Muscle of arm (tissue), 12 donors: Measurements from ENCODE around the gene ASPA. TPM values are rescaled to one million over a fixed set of nuclear protein-coding genes. Genes with fewer than 3 reads are reported as not detected.
"Not testable (repeated sequence)": the region's sequence is repeated elsewhere in the genome, so short reads cannot be mapped to it uniquely, and the experiment has no call there.

Experiments
- DNase-seq: peaks from one replicate; pipeline ENCODE4 v3.0.0-alpha.2; 2013
- polyA plus RNA-seq, 12 donors: library from polyadenylated mRNA; unstranded; fragments of 120-200 nt; gene quantifications; one replicate each; pipeline ENCODE4 v1.2.1, GENCODE V29; 2013; ENCODE audit not compliant: insufficient read length in 12 of 12

ASPA gene
- polyA plus RNA-seq, 12 donors = 1.6 to 7.9 (median 4.4) TPM; not detected in 1

DNA sequence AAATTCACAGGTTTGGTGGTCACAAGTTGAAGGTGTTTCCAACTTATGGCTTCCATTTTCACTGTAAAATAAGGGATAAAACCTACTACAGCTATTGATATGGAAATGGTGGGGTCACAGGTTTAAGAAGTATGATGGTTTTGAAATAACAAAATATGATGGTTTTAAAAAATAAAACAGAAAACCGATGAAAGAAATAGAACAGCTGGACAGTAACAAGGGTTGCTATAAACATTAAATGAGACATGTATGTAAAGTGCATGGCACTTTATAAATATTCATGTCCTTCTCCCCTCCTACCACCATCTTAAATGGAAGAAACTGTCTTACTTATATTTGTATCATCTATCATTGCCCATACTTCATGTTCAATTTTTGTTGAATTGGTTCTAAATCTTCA lies 31.3 kb downstream of the ASPA start:
- DNase-seq = no peak

DNA sequence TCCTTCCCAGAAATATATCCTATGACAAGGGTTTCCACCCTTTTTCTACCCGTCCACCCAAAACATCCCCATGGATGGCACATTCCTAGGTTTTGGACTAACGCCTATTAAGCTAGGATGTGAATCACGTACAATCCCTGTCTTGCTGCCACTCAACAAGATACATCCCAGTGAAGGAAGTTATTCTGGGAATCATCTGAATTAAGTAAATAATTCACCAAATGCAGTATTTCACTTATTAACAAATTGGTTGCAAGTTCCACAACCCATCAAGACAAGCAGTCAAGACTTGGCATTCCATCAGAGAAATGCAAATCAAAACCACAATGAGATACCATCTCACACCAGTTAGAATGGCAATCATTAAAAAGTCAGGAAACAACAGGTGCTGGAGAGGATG lies 32.1 kb downstream of the ASPA start:
- DNase-seq = no peak

DNA sequence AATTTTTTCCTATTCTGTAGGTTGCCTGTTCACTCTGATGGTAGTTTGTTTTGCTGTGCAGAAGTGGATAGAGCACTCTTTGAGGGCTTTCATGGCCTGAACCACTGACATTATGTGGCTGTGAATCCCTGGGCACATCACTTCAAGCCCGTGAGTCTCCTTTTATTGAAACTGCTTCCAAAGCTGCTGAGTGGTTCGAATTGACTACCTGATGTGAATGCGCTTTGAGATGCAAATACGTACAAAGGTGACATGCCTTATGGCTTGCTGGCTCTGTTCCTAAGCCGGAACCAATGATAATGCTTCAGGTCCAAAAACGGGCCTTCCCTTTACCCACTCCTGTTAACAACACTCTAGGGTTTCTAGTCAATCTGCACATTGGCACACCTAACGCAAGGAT lies 34.3 kb downstream of the ASPA start:
- DNase-seq = no peak

DNA sequence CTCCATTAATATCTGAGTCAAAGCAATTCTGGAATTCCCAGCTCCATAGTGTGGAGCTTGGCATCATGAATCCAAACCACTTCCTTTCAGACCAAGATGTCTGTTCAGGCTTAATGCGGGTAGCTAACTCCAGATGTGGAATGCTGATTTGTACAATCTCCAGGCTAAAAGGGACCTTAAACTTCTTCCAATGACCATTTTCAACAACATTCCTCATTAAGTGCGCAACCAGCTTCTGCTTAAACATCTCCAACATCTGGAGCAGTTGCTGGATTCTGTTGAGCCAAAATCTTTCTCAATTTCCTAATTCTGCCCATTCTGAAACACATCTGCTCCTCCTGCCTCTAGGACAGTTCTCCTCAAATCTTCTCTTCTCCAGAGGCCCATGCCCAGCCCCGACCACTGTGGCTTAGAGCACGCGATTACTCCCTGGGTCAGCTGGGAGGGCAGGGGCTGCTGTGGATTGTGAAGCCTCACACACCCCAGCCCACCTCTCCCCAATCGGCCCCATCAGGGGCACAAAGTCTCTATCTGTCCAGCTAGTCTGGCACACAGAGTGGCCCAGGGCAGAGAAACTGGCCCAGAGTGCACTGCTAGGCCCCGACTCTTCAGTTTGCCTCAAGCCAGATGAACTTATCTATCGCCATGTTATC lies 36.2 kb downstream of the ASPA start:
- no peak for DNase-seq

DNA sequence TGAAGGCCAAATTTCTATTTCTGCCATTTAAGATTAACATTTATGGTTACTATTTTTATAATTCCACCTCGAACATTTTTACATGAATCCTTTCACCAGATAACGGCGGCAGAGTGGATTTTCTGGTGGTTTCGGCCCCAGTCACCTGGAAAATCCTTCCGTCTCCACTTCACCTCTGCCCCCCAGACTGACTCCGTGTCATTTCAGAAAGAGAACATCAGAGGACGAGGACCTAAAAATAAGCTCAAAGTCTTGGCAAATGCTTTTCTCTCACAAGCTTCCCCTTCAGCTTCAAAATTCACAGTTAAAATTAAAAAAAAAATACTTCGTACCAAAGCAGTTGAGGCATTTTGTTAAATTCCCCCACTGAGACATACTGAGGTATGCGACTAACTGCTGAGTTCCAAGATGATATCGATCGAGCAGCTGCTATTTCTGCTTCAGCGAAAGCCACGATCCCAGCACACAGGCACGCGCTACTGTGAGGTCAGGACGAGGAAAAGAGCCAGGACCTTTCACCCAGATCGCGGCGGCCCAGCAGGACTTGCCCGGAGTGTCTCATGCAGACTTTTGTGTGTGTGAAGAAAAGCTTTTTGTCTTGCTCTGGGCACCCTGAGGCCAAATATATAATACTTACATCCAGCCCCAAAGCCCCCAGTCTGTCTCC lies 36.8 kb downstream of the ASPA start:
- peak; percentile 88 for DNase-seq

DNA sequence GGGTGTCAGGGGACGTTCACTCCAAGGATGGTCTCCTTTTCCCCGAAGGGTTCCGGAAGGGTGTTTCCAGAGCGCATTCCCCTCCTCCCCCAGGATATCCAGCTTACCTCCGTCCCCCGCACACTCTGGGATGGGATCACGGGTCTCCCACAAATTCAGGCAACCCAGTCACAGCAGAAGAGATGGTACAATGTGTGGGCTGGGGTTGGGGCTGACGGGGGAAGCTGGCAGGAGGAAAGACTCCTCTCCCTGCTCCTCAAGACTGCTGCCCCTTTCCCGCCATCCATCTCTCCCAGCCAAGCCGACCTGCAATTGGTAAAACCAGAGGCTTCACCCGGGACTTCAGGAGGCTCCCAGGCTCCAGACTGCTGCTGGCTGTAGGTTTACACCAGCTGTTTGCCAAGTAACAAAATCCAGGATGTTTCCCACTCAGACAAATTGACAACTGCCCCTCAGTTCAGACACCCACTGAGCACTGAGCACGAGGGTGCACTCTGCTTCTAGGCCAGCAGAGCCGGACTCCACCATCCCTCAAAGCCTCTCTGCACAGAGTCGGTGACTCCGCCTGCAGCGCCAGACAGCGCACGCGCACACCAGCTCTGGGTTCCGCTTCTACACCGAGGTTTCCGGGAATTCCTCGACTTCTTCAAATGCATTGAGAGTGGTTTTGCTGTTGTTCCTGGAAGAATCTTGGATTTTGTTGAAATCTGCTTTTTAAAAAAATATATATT lies 37.7 kb downstream of the ASPA start:
- DNase-seq = no peak

DNA sequence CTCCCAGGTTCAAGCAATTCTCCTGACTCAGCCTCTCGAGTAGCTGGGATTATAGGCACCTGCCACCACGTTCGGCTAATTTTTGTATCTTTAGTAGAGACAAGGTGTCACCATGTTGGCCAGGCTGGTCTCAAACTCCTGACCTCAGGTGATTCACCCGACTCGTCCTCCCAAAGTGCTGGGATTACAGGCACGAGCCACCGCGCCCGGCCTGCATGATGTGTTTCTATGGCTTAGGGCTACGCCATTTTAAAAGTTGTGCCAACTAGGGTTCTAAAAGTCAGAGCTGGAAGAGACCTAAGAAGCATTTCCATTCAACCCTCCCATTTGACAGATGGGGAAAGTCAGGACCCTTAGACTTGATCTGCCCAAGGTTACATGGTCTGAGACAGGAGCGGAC lies 38.4 kb downstream of the ASPA start:
- DNase-seq = not testable (repeated sequence)

DNA sequence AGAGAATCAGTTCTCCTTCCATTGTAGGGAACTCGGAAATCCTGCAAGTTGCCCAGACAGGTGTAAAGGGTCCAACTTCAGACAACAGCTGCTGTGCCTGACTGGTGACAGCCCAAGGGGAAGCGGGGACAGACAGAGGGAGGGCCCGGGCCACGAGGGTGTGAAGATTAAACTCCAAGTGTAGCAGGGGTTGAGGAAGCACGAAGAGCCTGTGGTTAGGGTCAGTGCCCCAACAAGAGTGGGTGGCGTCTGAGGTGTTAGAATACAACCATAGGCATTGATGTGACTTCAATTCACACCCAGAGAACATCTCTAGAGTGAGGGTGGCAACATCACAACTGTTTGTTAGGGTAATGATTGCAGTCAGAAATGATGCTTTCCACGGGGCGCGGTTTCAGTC lies 39.1 kb downstream of the ASPA start:
- no peak for DNase-seq

DNA sequence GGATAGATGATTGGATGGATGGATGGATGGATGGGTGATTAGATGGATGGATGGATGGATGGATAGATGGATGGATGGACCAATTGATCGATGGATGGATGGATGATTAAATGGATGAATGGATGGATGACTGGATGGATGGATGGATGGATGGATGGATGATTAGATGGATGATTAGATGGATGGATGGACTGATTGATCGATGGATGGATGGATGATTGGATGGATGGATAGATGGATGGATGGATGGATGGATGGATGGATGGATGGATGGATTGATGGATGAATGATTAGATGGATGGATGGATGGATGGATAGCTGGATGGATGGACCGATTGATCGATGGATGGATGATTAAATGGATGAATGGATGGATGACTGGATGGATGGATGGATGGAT lies 43.7 kb downstream of the ASPA start:
- DNase-seq = not testable (repeated sequence)

DNA sequence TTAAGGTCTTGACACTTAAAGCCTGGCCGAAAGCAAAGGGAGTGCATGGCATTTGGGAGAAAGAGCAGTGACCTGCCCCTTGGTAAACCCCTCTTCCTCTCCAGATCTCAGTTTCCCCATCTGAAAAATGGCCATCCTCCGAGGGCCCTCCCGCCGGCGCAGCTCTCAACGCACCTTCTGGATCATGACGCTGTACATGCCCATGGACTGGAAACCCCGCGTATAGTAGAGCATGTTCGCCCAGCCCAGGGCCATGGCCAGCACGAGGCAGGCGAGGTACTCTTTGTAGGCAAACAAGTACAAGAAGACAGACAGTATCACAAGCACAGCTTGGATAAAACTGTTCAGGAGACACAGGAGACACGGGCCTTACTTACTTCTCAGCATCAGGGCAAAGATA lies 48.2 kb downstream of the ASPA start:
- no peak for DNase-seq

DNA sequence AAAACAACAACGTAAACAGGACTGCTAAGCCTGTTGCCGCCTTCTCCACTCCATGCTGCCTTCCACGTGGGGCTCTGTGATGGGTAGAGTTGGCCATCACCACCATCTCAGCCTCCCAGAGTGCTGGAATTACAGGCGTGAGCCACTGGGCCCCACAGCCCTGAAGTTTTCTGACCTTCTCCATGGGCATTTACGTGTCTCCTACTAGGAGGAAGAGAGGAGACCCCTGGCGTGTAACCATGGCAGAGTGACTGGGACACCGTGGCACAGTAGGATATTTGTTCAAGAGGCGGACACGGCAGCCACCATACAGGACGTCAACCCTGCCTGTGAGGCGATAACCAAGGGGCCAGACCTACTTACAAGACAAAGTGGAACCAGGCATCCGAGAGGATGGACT lies 50.7 kb downstream of the ASPA start:
- DNase-seq = no peak

DNA sequence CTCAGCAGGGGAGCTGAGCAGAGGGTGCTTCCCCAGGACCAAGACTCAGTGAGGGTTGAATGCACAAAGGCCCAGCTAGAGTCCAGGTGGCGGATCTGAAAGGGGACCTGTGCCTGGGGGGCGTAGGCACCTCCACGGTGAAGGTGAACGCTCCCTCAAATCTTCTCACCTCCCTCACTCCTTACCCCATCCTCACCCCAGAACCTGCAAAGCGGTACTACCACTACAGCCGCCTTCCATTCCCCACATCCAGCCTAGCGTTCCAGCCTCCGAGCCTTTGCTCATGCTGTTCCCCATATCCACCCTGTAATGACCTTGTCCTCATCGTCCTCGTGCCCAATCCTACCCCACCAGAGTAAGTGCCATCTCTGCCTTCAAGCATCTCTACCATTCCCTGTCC lies 51.2 kb downstream of the ASPA start:
- no peak for DNase-seq

DNA sequence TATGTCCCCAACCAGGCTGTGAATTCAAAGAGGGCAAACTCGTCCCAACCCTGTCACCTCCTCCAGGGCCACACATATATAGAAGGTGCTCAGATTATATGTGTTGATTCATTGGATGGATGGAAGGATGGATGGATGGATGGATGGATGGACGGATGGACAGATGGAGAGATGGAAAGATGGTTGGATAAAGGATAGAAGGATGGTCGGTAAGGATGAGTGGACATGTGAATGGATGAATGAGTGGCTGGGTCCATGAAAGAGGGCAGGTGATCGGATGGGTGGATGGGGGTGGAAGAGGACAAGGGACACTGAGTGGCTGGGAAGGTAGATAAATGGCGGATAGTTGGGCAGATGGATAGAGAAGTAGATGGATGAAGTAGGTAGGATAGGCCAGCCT lies 51.7 kb downstream of the ASPA start:
- no peak for DNase-seq

DNA sequence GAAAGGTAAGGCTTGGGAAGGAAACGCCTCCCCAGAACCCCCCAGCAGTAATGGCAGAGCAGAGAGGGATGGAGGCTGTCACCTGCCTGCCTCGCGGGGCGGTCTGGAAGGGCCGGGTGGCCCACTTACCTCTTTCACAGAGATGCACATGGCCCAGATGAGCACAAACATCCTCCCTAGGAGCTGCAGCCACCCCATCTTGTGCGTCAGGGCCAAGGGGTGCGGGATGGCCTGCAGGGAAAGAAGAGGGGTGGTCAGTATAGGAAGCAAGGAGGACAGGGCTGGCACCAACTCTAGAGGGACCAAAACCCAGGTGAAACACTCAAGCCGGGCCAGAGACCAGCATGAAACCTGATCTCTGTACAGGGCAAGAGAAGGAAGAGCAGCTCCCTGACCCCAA lies 52.1 kb downstream of the ASPA start:
- no peak for DNase-seq

DNA sequence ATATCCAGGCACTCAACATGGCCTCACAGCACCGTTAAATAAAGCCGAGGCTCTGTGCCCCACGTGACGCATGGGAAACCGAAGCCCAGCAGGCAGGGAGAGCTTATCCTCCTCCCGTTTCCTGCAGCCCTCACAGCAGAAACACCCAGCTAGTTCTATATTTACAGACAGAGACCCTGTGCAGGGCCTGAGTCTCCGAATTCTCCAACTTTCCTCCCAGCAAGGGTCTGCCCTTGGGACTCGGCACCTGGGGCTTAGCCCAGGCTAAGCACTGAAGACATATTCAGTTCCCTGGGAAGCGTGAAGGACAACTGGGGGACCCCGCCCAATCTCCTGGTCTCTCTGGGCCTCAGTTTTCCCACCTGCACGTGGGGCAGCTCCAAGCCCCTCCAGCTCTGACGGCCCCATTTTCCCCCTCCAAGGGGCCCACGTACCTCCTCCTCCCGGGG lies 52.6 kb downstream of the ASPA start:
- no peak for DNase-seq

DNA sequence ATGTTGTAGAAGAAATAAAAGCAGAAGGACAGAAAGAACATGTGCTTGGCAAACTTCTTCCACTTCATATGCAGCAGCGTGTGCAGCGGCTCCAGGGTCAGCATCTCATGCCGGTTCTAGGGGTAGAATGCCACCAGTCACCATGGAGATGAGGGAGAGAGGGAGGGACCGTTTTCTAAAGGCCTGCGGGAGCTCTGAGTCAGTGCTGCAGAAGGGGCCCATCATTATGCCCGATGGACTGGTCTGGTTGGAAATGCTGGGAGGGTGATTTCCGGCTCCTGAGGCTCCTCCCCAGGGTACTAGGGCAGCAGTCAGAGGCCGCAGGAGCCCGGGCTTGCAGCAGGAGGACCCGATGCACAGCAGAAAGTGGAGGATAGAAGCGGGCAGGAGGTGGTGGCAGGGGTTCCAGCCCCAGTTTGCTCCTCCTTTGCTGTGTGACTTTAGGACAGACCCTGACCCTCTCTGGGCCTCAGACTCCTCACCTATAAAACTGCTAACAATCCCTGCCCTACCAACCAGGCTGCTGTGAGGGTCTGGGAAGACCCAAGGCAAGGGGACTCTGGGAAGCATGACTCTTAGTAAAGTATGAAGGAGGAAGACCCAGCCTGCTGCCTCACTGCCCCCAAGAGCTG lies 53.2 kb downstream of the ASPA start:
- no peak for DNase-seq

DNA sequence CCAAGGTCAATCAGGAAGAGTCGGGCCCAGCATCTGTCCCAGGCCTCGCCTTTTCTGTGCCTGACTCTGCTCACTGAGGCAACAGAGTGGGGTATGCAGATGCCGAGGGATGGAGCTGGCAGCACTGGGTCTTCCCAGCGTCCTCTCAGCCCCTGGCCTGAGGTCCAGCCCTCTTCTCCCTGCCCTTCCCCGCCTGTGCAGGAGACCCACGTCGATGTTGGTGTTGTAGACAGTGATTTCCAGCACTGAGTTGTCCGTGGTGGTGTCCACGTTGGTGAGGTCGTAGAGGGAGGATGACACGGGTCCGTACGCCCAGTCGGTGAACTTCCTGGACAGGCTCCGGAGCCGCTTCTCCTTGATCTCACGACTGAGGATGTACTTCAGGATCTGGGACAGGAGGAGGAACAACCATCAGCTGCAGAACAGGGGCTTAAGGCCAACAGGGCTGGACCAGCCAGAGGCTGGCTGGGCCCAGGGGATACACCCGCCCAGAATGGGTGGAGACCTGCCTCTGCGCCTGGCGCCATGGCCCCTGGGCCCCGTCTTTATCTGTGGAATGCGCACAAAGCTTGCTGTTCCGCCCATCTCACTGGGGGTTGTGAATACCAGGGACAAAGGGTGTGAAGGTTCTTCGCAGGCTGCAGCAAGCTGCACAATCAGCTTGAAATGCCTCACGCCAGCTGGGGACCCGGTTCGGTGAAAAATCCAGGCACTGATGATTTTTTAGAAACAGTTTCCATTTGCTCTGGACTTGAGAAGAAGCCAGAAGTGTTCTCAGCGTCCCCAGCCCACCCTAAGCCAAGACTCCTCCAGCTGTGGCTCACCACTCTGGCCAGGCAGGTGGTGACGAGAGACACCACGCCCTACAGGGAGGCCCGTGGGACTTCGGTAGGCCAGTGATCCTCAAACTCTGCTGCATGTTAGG lies 54.3 kb downstream of the ASPA start:
- peak; percentile 83 for DNase-seq

DNA sequence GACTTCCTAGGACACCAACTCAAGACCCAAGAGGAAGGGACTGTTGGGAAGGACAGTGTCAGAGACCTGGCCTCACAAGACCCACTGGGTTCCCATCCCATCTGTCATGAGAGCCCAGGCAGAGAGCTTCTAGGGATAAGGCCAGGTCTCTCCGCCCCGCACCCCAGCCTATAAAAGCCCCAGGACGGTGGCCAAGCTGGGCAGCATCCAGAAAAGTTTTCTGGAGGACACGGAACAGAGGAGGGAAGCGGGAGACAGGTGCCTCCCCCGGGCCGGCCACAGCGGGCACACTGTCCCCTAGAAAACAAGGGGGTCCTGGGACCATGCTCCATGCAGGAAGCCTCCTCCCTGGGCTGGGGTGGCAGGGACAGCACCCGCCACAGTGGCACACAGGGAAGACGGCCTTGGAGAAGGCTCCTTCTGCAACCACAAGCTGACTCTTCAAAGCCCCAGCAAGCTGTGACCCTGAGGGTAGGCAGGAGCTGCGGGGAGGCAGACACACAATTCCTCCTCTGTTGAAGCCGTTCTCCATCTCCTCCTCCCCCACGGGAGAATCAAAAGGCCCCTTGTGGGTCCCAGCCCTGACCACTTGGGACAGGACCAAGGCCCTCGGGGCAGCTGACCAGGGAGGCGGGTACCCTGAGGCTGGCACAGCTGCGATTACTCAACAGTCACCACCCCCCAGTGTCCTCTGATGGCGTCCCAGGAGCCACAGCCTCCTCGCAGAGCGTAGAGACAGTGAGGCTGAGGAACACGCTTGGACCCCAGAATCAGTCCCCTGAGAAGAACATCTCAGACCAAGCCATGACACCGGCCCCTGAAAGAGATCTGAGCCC lies 55.7 kb downstream of the ASPA start:
- no peak for DNase-seq

DNA sequence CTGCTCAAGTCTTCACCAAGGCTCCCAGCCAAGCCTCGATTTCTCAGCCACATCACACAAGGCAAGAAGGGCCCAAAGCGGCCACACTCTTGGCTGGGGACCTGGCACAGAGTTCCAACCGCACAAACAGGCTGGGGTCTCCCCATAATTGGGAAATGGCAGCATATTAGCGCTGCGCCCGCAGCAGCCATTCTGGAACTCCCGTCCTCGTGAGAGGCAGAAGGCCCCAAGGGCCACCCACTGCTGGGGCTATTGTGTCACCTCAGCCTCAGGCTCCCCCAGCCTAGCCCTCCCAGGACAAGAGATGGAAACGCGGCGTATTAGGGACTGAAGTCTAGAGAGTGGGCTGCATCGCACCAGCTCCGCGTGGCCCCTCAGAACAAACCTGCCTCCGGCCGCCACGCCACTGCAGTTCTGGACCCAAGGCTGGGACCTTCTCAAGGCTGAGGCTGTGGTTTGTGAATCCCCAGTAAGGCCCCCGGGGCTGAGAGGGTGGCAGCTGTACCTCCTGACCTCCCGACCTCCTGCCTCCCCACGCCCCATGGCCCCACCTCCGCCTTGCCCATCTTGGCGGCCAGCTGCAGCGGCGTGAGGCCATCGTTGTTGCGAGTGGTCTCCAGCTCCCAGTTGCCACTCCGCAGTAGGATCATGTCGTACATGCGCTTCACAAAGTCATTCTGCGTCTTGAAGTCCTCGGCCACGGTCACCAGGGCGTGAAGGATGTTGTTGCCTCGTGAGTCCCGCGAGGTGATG lies 56.5 kb downstream of the ASPA start:
- no peak for DNase-seq

DNA sequence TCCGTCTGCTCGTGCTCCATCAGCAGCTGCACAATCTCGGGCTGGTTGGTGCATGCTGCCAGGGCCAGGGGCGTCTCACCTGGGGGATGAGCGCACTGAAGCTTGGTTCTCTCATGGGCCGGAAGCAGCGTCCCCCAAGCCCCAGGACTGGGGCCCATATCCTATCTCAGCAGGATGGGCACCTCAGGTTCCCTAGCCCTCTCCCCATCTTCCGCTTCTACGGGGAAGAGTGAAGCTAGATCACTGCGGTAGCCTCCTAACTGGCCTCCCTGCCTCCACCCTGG lies 57.0 kb downstream of the ASPA start:
- DNase-seq = no peak
